Right hindlimb (tissue), 1 donor: ENCODE data around the gene JAG2.
"Not testable (repeated sequence)": the region's sequence is repeated elsewhere in the genome, so short reads cannot be mapped to it uniquely, and the experiment has no call there.

Experiments
- DNase-seq: peaks from one replicate; pipeline ENCODE4 v3.0.0-alpha.2; 2018

Gene JAG2

GRCh38 chr14:105137481-105138020 lies 31.0 kb downstream of the JAG2 start:
- peak; percentile 17 for DNase-seq

GRCh38 chr14:105136401-105137322 lies 31.9 kb downstream of the JAG2 start:
- DNase-seq, result peak; percentile 12

- no peak for DNase-seq
These were observed 32.7 kb downstream of the JAG2 start for GRCh38 chr14:105135700-105136395.

- peak; percentile 0 for DNase-seq
These were observed 35.5 kb downstream of the JAG2 start for GRCh38 chr14:105132921-105133654.

- no peak for DNase-seq
These were observed 37.3 kb downstream of the JAG2 start for GRCh38 chr14:105131241-105131640.

GRCh38 chr14:105128059-105128458 lies 40.5 kb downstream of the JAG2 start:
- no peak for DNase-seq

GRCh38 chr14:105126981-105127329 lies 41.6 kb downstream of the JAG2 start:
- no peak for DNase-seq

GRCh38 chr14:105126126-105126980 lies 42.2 kb downstream of the JAG2 start:
- no peak for DNase-seq

GRCh38 chr14:105124823-105125222 lies 43.8 kb downstream of the JAG2 start:
- DNase-seq, result no peak

GRCh38 chr14:105123981-105124765 lies 44.4 kb downstream of the JAG2 start:
- DNase-seq, result no peak

GRCh38 chr14:105123064-105123665 lies 45.4 kb downstream of the JAG2 start:
- no peak for DNase-seq

GRCh38 chr14:105120056-105120455 lies 48.5 kb downstream of the JAG2 start:
- no peak for DNase-seq

GRCh38 chr14:105119408-105120025 lies 49.1 kb downstream of the JAG2 start:
- DNase-seq, result no peak

GRCh38 chr14:105118646-105119407 lies 49.7 kb downstream of the JAG2 start:
- no peak for DNase-seq

GRCh38 chr14:105117710-105118385 lies 50.7 kb downstream of the JAG2 start:
- no peak for DNase-seq

- DNase-seq, result no peak
These were observed 51.3 kb downstream of the JAG2 start for GRCh38 chr14:105117257-105117646.

GRCh38 chr14:105116451-105117256 lies 51.9 kb downstream of the JAG2 start:
- DNase-seq, result no peak

- DNase-seq, result not testable (repeated sequence)
These were observed 59.3 kb downstream of the JAG2 start for GRCh38 chr14:105109243-105109642.
